Activated CD4-positive, alpha-beta T cell treated with anti-CD3 and anti-CD28 coated beads, Interleukin-2, amount 50 U/mL, for 1 hour (primary cell): Measurements from ENCODE around the gene FGF11.
"Not testable (repeated sequence)": the region's sequence is repeated elsewhere in the genome, so short reads cannot be mapped to it uniquely, and the experiment has no call there.

Experiments
- DNase-seq: peaks from one replicate; pipeline ENCODE4 v3.0.0-alpha.2; 2020

The FGF11 gene

DNA sequence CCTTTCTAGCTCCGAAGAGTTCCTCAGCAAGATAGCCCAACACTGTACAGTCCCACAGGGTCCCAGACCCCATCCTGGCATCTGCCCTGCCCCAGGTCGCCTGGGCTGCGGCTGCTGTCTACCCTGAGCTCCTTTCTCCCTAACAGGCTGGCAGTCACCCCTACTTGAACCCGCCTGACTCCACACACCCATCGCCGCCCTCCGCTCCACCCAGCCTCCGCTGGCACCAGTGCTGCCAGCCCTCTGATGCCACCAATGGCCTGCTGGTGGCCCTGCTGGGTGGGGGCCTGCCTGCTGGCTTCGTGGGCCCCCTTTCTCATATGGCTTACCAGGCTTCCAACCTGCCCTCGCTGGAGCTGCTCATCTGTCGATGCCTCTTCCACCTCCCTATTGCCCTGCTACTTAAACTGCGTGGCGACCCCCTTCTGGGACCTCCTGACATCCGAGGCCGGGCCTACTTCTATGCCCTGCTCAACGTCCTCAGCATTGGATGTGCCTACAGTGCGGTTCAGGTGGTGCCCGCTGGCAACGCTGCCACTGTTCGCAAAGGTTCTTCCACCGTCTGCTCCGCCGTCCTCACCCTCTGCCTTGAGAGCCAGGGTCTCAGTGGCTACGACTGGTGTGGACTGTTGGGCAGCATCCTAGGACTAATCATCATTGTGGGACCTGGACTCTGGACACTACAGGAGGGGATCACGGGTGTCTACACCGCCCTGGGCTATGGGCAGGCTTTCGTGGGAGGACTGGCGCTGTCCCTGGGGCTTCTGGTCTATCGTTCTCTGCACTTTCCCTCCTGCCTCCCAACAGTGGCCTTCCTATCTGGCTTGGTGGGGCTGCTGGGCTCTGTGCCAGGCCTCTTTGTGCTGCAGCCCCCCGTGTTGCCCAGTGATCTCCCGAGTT, 42.8 kb downstream of the FGF11 start:
- DNase-seq, result not testable (repeated sequence)

DNA sequence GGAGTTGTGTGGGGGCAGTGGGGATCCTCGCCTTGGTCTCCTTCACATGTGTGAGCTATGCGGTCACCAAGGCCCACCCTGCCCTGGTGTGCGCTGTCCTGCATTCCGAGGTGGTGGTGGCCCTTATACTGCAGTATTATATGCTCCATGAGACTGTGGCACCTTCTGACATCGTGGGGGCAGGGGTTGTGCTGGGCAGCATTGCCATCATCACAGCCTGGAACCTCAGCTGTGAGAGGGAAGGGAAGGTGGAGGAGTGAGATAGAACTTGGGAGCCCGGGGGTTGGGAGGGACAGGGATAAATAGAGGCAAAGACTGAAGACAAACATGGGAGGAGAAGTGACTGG, 43.4 kb downstream of the FGF11 start:
- DNase-seq, result not testable (repeated sequence)

DNA sequence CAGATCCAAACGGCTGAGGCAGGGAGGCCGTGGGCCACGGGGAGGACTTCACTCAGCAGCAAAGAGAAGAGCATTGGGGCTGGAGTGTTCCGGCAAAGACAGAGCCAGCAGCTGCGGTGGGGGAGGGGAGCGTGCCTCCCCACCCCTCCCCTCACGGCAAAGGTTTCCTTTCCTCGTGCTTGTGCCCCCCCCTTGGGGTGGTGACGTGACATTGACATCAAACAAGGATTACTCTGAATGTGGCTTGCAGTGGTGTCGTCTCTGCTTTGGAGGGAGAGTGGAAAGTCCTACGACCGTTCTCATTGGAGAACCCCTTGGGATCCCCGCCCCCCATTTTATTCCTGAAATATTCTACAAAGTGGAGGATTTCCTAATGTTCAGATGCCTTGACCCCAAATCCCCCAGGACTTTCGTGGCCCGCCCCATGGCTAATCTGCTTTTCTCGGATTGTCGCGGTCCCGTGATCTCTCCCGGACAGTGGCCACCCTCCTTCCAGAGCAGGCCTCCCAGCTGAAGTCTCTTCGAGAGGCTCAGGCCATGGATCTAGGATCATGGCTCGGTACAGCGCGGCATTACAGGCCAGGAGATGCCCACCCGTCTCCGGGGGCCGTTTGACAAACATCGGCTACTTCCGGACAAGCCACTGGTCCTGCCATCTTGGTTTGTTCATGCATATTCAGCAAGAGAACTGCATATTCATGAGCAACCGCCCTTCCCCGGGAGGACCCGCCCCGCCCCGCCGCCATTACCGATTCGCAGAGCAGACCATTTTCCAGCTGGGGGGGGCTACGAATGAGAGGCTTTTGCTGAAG, 44.1 kb downstream of the FGF11 start:
- peak; percentile 96 for DNase-seq

DNA sequence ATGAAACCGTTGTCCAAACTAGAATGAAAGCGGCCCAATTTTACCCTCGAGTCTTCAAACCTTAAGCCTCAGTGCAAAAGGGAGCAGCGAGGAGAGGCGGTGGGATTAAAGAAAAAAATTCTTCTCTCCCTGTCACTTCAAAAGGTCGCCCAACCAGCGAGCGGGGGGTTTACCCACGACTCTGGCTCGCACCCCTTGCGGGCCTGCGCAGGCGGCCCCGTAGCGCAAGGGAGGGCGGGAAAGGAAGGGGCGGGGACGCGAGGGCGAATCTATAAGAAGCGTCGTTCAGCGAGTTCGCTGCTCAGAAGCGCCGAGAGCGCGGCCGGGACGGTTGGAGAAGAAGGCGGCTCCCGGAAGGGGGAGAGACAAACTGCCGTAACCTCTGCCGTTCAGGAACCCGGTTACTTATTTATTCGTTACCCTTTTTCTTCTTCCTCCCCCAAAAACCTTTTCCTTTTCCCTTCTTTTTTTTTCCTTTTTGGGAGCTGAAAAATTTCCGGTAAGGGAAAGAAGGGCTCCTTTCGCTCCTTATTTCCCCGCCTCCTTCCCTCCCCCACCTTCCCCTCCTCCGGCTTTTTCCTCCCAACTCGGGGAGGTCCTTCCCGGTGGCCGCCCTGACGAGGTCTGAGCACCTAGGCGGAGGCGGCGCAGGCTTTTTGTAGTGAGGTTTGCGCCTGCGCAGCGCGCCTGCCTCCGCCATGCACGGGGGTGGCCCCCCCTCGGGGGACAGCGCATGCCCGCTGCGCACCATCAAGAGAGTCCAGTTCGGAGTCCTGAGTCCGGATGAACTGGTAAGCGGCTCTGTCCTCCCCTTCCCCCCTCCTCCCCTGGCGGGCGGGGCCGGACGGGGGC, 45.0 kb downstream of the FGF11 start, which contains the start of gene POLR2A:
POLR2A (plus strand) TSS at position 300 of the 852 bp plus-strand sequence.
- DNase-seq, result peak; percentile 98

DNA sequence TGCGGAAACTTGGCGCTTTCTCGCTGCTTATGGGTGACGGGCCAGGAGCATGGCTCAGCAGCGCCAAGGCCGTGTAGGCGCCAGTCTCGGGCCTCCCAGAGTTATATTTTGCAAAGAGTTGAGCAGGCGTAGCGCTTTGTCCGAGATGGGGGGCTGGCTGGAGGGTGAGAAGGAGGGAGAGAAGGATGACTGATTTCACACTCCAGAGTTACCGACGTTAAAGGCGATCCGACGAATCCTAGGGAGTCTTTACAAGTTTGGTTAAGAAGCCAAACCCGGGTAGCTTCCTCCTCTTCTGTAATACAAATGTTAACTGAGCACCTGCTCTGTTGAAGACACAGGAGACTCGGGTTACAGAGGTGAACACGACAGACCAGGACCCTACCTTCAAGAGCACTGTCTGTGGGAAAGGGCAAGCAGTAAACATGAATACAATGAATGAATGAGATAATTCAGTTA, 45.6 kb downstream of the FGF11 start:
- DNase-seq, result no peak

DNA sequence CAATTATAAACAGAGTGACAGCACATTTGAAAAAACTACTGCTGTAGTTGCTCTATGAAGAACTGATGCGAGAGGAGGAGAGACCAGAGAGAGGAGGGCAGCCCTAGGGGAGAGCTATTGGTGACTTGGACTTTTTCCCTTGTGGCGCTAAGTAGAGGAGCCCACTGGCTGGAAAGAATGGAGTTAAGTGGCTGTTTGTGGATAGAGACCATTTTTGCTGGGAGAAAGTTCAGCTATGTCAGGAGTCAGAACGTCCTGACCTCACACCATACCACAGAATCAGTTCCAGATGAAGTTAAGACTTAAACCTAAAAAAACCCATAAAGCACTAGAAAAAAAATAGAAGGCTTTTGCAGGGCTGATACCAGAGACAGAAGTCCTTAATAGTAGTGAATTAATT, 46.9 kb downstream of the FGF11 start:
- DNase-seq, result no peak

DNA sequence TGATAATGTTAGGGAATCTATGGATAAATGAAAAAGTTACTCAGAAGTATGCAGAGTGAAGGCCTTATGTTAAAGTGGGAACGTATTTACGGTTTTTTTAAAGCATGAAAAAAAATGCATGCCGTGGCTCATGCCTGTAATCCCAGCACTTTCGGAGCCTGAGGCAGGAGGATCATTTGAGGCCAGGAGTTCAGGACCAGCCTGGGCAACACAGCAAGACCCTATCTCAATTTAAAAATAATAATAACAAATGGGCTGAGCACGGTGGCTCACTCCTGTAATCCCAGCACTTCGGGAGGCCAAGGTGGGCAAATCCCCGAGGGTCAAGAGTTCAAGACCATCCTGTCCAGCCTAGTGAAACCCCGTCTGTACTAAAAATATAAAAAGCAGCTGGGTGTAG, 50.8 kb downstream of the FGF11 start:
- no peak for DNase-seq

DNA sequence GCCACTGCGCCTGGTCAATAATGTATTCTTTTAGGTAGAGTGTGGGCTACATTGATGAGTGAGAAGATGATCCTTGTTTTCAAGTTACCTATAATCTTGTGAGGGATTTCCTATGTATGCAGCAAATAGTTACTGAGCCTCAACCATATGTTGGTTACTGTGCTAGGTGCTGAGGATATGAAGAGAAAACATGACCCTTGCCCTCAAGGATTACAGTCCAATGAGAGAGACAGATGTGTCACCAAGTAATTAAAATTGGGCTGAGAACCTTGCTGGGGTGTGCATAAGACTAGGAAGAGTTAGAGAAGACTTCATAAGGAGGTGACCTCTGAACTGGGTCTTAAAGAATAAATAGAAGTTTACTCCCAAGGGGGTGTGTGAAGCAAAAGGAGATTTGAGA, 52.3 kb downstream of the FGF11 start:
- DNase-seq, result no peak

DNA sequence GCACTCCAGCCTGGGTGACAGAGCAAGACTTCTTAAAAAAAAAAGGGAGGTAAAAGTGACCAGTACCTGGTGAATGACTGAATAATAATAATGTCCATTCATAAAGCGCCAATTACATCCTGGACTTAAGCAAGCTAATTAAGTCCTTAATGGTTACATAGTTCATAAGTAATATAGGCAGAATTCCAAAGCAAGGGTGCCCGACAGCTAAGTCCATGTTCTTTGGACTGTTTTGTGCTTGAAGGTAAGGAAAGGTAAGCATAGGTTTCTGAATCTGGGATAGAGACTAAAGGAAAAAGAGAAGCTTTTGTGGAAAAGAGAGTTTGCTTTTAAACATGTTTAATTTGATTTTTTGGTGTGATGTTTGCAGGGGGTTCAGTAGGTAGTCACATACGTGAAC, 54.6 kb downstream of the FGF11 start:
- DNase-seq, result no peak
